ENCODE measurements around the gene FGFR2. TPM values are rescaled to one million over a fixed set of nuclear protein-coding genes. Genes with fewer than 3 reads are reported as not detected.
A peak's percentile ranks its signal among the peaks of the same experiment; 100 is the strongest.

The FGFR2 gene
- total RNA-seq, 1 donor from 2014 or later = 8.0 TPM

GRCh38 chr10:121459279-121459621 is 139.0 kb downstream of the FGFR2 start:
- no peaks in the 10 kb centered on the region for H3K27me3 Mint-ChIP-seq (ENCODE audit: unreplicated experiment)
- DNase-seq (ENCODE audit: extremely low spot score, unreplicated experiment) = no peak
- H3K4me3 Mint-ChIP-seq (ENCODE audit: unreplicated experiment) = peak overlapping the region; percentile 42
- H3K27ac Mint-ChIP-seq (ENCODE audit: unreplicated experiment) = peak overlapping the region; percentile 92
- TF ChIP-seq CTCF (IDR thresholded peaks at IDR 0.05) = no peak
- H3K9me3 Mint-ChIP-seq (ENCODE audit: unreplicated experiment) = no peaks in the 10 kb centered on the region
- peaks cover 35% of the 10 kb centered on the region for H3K4me1 Mint-ChIP-seq (ENCODE audit: unreplicated experiment)
- H3K36me3 Mint-ChIP-seq (ENCODE audit: unreplicated experiment) = no peaks in the 10 kb centered on the region

- DNase-seq (ENCODE audit: extremely low spot score, unreplicated experiment) = no peak
- H3K27ac Mint-ChIP-seq (ENCODE audit: unreplicated experiment) = no peak overlapping the region
- no peak overlapping the region for H3K4me3 Mint-ChIP-seq (ENCODE audit: unreplicated experiment)
- H3K9me3 Mint-ChIP-seq (ENCODE audit: unreplicated experiment) = no peaks in the 10 kb centered on the region
- H3K27me3 Mint-ChIP-seq (ENCODE audit: unreplicated experiment) = no peaks in the 10 kb centered on the region
- no peak for TF ChIP-seq CTCF (IDR thresholded peaks at IDR 0.05)
- no peaks in the 10 kb centered on the region for H3K36me3 Mint-ChIP-seq (ENCODE audit: unreplicated experiment)
- H3K4me1 Mint-ChIP-seq (ENCODE audit: unreplicated experiment) = peaks cover 35% of the 10 kb centered on the region
Measured at GRCh38 chr10:121457729-121458128, 140.5 kb downstream of the FGFR2 start.

GRCh38 chr10:121455377-121455776 is 142.9 kb downstream of the FGFR2 start:
- Mint-ChIP-seq H3K36me3 (ENCODE audit: unreplicated experiment) (no peaks in the 10 kb centered on the region), H3K9me3 (ENCODE audit: unreplicated experiment) (no peaks in the 10 kb centered on the region), H3K27me3 (ENCODE audit: unreplicated experiment) (no peaks in the 10 kb centered on the region), H3K4me1 (ENCODE audit: unreplicated experiment) (peaks cover 25% of the 10 kb centered on the region), H3K27ac (ENCODE audit: unreplicated experiment) (no peak overlapping the region), H3K4me3 (ENCODE audit: unreplicated experiment) (no peak overlapping the region)
- no peak for DNase-seq (ENCODE audit: extremely low spot score, unreplicated experiment)
- TF ChIP-seq CTCF (IDR thresholded peaks at IDR 0.05) = no peak

GRCh38 chr10:121454781-121455180 is 143.5 kb downstream of the FGFR2 start:
- Mint-ChIP-seq H3K36me3 (ENCODE audit: unreplicated experiment) (no peaks in the 10 kb centered on the region), H3K4me3 (ENCODE audit: unreplicated experiment) (no peak overlapping the region), H3K27ac (ENCODE audit: unreplicated experiment) (no peak overlapping the region), H3K27me3 (ENCODE audit: unreplicated experiment) (no peaks in the 10 kb centered on the region), H3K9me3 (ENCODE audit: unreplicated experiment) (no peaks in the 10 kb centered on the region), H3K4me1 (ENCODE audit: unreplicated experiment) (peaks cover 19% of the 10 kb centered on the region)
- TF ChIP-seq CTCF (IDR thresholded peaks at IDR 0.05) = no peak
- DNase-seq (ENCODE audit: extremely low spot score, unreplicated experiment) = no peak

DNA sequence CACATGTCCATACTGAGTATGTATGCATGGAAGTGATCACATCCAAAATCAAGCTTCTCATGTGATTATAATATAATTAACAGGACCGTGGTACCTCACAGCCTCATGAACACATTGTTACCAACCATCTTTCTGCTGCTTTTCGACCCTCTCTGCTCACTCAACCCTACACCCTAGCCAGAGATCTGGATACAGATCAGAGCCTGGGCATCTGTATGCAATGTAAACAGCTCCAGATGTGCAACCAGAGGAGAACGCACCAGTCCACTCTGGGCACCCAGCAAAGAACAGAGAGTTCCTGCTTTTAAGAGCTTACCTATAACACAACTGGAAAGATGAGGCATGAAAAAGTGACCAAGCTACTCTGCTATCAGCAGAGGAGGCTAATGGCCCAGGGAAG is 145.1 kb downstream of the FGFR2 start:
- peaks cover 3% of the 10 kb centered on the region for H3K27me3 Mint-ChIP-seq (ENCODE audit: unreplicated experiment)

More for the DNA sequence above, 145.1 kb downstream of the FGFR2 start:
- H3K4me3 Mint-ChIP-seq (ENCODE audit: unreplicated experiment) = no peak overlapping the region
- H3K27ac Mint-ChIP-seq (ENCODE audit: unreplicated experiment) = no peak overlapping the region
- TF ChIP-seq CTCF (IDR thresholded peaks at IDR 0.05) = no peak
- no peaks in the 10 kb centered on the region for H3K36me3 Mint-ChIP-seq (ENCODE audit: unreplicated experiment)
- no peak for DNase-seq (ENCODE audit: extremely low spot score, unreplicated experiment)
- peaks cover 6% of the 10 kb centered on the region for H3K4me1 Mint-ChIP-seq (ENCODE audit: unreplicated experiment)
- no peaks in the 10 kb centered on the region for H3K9me3 Mint-ChIP-seq (ENCODE audit: unreplicated experiment)

Data from osteocyte (in vitro differentiated cells).